T-helper 2 cell treated with Interferon-gamma antibody and Interleukin-4, amounts not matched to agents 100 ng/mL and 5 ng/mL, for 36 hours (primary cell): ENCODE results near the gene CRAT. TPM values are rescaled to one million over a fixed set of nuclear protein-coding genes. Genes with fewer than 3 reads are reported as not detected.

Experiments
- intact Hi-C: fragments of 100-400 bp; cut with micrococcal nuclease; formaldehyde crosslinking; loops from one replicate; pipeline ENCODE4 v1.15.1; 2023
- total RNA-seq: library from RNA; stranded (reverse); gene quantifications from 2 replicates; pipeline ENCODE4 v1.2.3, GENCODE V29; 2022

CRAT gene
- total RNA-seq, 1 donor from 2014 or later = 14.0 TPM

- intact Hi-C loops = no loop called here
Measured at GRCh38 chr9:129094387-129095169, 16.0 kb downstream of the CRAT start.

DNA sequence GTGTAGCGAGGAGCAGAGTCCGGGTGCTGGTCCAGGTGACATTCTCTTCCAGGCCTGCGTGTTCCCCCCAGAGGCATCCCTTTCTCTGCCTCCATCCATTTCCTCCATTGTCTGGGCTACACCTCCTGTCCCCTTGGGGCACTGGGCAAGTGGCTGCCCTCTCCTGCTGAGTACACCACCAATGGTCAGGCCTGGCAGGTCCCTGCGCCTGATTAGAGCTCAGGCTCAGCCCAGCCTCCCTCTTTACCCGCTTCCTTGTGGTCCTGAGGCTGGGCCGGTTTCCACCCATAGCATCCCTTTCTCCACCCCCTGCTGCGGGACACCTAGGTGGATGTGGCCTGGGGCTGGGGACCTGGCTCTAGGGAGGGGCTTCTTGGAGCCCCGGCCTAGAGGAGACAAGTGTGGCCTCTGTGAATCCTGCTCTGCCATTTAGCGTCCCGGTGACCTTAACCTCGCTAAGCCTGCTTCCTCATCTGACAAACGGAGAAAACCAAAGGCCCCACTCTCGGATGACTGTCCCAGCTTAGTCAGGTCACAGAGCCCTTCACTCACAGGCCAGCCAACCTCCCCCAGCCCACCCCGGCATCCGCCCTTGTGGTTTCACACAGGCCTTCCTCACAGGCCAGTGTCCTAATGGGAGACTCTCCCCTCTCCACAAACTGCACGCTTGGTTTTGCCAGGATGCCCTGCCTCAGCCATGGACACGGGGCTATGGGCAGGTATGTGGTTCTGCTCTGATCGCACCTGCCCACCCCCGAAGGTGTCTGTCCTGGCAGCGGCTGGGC lies 16.8 kb downstream of the CRAT start:
- intact Hi-C loops = no loop called here

- intact Hi-C loops = no loop called here
Measured at GRCh38 chr9:129089246-129089645, 21.3 kb downstream of the CRAT start.

GRCh38 chr9:129084087-129084486 lies 26.5 kb downstream of the CRAT start:
- intact Hi-C loops = no loop called here

- intact Hi-C loops = loop anchor here (1.0 kb wide), 3 partner anchors 29 to 545 kb away; partner anchors contain the start of genes CRAT, MIGA2 and NTMT1
Measured at GRCh38 chr9:129081388-129081904, 29.1 kb downstream of the CRAT start.

GRCh38 chr9:129080601-129081387 lies 29.8 kb downstream of the CRAT start, which contains the start of gene DOLPP1:
DOLPP1 (plus strand) TSS chr9:129081111; CDS start chr9:129081132, 21 bp downstream.
- intact Hi-C loops = loop anchor here (1.0 kb wide), 3 partner anchors 30 to 546 kb away; partner anchors contain the start of genes CRAT, MIGA2 and NTMT1

DNA sequence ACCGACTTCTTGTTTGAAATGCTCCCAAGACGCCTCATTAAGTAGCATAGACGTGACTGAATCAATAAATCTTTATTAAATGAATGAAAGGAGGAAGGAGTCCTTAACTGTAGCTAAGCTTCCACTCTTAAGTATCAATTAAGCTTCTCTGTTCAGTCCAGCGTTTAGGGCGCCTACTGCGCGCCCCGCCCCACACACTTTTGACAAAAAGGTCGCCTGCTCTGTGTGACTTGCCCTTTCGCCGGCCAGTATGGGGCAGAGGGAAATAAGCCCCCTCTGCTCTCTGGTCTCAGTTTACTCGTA lies 30.3 kb downstream of the CRAT start:
- intact Hi-C loops = no loop called here

DNA sequence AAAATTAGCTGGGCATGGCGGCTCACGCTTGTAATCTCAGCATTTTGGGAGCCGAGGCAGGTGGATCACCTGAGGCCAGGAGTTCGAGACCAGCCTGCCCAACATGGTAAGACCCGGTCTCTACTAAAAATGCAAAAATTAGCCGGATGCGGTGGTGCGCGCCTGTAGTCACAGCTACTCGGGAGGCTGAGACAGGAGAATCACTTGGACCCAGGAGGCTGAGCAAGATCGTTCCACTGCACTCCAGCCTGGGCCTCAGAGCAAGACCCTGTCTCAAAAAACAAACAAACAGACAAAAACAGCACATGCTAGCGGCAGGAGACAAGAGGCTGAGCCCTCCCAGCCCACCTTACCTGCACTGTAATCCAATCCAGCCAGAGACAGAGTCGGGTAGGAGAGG lies 30.8 kb downstream of the CRAT start:
- intact Hi-C loops = no loop called here

DNA sequence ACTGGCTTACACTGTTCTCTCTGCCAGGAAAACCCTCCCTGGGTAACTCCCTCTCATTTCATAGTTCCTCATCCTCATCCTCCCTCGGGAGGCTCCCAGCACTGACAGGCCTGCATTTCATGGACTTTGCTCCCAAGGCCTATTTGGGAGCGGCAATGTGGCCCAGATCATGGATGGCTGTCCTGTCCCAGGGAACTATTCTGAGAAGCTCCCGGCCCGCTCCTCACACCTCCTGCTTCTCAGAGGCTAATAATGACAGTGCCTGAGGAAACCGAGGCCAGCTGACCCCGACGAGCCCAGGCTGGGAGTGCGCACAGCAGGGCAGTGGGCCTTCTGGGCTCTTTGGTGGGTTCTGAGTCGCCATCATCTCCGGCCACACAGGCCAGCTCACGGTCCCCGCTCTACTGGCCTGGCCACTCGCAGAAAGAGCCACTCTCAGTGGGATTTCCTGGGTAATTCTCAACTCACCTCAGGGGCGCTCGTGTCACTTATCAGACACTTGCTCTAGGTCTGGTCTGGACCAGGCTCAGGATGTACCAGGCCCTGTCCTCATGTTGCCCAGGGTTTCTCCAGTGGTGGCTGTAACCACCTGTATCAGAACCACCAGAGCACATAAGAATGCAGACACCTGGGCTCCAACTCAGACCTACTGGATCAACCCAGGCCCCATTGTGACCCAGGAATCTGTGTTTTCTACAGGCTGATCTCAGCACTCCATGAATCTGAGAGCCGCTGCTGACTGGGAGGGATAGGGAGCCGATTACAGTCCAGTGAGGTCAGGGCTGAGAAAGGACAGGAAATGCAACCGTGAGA lies 31.7 kb downstream of the CRAT start:
- intact Hi-C loops = no loop called here

DNA sequence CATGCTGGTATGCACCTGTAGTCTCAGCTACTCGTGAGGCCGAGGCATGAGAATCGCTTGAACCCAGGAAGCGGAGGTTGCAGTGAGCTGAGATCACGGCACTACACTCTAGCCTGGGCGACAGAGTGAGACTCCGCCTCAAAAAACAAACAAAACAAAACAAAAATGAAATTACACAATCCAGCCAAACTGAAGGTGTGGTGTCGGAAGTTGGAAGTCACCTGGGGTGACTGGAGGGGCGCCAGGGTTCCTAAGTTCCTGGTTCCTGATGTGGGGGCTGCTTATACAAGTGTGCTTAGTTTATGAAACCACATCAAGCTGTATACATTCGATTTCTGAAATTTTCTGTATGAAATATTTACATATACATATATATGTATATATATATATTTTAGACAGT lies 33.4 kb downstream of the CRAT start:
- intact Hi-C loops = no loop called here

- intact Hi-C loops = no loop called here
Measured at GRCh38 chr9:129076640-129077037, 34.0 kb downstream of the CRAT start.

DNA sequence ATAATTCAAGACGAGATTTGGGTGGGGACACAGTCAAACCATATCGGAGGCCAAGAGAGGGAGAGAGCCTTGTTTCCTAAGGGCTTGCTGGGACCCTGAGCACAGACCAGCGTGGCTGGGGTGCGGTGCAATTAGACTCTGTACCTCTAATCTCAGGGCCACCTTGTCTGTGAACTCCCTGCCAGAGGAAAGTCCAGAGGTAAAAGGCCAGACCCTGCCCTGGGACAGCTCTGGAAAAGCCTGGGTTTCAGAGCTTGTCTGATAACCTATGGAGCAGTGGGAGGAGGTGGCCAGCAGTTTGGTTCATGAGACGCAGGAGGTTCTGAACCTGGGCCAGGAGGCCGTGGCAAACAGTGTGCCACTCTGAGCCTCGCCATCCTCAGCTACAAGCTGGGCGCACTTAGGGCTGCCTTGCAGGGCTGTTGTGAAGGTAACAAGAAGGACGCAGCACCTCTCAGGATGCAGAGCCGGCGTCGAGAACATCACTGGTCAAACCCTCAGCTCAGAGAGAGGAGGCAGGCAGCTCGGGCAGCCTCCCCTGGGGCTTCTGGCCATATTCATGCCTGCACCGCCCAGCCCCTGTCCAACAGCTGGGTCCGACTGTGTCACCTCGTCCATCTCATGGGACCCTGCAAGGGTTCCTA lies 34.5 kb downstream of the CRAT start:
- intact Hi-C loops = no loop called here

GRCh38 chr9:129074106-129074505 lies 36.5 kb downstream of the CRAT start:
- intact Hi-C loops = no loop called here

GRCh38 chr9:129073404-129073803 lies 37.2 kb downstream of the CRAT start:
- intact Hi-C loops = no loop called here

DNA sequence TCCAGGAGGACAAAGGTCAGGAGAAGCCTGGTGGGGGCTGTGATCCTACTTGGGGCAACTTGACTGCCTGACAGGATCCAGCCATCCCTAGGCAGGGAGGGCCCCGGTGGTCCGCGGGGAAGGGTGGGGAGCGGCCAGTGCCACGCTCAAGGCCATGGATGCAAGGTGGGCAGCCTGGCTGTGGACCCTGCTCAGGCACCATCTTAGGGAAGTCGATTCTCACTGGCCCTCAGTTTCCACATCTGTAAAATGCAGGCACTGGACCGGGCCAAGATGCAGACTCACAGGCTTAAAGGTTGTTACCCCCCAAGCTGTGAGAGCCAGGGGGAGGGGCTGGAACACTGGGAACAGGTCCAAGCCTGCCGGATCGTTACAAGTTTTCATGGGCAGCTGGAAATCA lies 38.4 kb downstream of the CRAT start:
- intact Hi-C loops = no loop called here

GRCh38 chr9:129071526-129072126 lies 39.0 kb downstream of the CRAT start:
- intact Hi-C loops = no loop called here

DNA sequence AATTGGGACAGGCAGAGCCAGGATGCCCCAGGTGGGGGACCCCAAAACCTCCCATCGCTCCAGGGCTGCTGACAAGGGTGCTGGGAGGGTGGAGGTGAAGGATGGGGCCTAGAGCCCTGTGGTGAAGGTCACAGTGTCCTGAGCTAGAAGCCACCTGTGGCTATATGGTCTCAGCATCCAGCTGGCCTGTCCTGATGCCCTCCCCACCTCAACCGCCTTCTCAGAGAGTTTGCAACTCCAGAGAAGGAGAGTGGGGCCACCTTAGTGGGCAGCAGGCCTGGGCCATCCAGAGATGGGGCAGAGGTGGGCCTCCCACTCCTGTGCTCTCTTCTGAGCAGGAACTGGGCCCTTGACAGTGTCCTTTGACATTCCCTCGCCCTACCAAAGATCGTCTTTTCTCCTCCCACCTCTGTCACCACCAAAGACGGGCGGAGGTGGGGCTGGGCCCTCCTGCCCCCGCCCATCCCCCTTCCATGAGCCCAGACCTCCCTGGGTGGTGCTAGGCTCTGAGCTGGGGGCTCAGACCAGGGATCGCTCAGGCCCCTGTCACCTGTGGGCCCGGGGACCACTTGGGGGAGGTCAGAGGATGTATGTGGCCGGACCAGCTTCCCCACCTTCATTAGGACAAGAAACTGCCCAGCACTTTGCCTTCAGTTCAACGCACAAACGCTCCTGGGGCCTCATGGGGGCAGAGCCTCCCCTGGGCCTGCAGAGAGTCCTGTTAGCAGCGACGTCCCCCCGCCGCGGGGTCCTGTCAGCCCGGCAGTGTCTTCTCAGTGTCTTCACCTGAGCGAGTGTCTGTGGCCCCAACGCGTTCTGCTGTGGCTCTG lies 39.7 kb downstream of the CRAT start:
- intact Hi-C loops = no loop called here

GRCh38 chr9:129069862-129070641 lies 40.5 kb downstream of the CRAT start:
- intact Hi-C loops = no loop called here
